K562 (cell line): ENCODE results near the gene DNASE1L1. TPM values are rescaled to one million over a fixed set of nuclear protein-coding genes. Genes with fewer than 3 reads are reported as not detected.

Experiments used
- AFF4 ChIP-seq: sonication (generic); formaldehyde crosslinking; IDR thresholded peaks from 2 replicates; pipeline ENCODE4 v1.8.0; 2023; ENCODE audit warnings: mild to moderate bottlenecking, missing genetic modification reagents
- CHD4 ChIP-seq: fragments of 200-600 bp; sonication (generic); IDR thresholded peaks from 3 replicates; pipeline ENCODE4 v1.6.1; 2012; ENCODE audit warnings: low read depth, mild to moderate bottlenecking, mixed read lengths, low read length, inconsistent platforms; ENCODE audit not compliant: insufficient read depth, insufficient replicate concordance, poor library complexity, severe bottlenecking
- DEAF1 ChIP-seq: fragments of 450-650 bp; formaldehyde crosslinking; IDR thresholded peaks from 2 replicates; pipeline ENCODE4 v1.4.0; 2020; ENCODE audit warnings: mild to moderate bottlenecking, moderate library complexity
- FOXJ3 ChIP-seq: sonication (generic); formaldehyde crosslinking; IDR thresholded peaks from 2 replicates; pipeline ENCODE4 v1.4.0; 2020; ENCODE audit warnings: mild to moderate bottlenecking, missing genetic modification reagents
- GTF2F1 ChIP-seq: IDR thresholded peaks from 2 replicates; pipeline ENCODE4 v1.6.1; 2011; ENCODE audit warnings: low read depth, low read length, improper control_type of control experiment
- HDGF ChIP-seq: fragments of 450-650 bp; IDR thresholded peaks from 2 replicates; pipeline ENCODE4 v1.6.1; 2016
- HMBOX1 ChIP-seq: sonication (generic); IDR thresholded peaks from 2 replicates; pipeline ENCODE4 v1.6.1; 2016
- NBN ChIP-seq: fragments of 450-650 bp; IDR thresholded peaks from 2 replicates; pipeline ENCODE4 v1.6.1; 2016; ENCODE audit warnings: low read depth, mild to moderate bottlenecking
- RAD21 ChIP-seq, 2 experiments: fragments of 250-450 bp in 1 of 2; fragments of 450-650 bp in 1 of 2; sonication (Bioruptor Pico) in 1 of 2; formaldehyde crosslinking in 1 of 2; IDR thresholded peaks in 1 of 2; conservative IDR thresholded peaks in 1 of 2; 2 replicates each; pipeline versions ENCODE4 v1.4.0 to v1.8.0; 2020 to 2022; ENCODE audit warnings: mild to moderate bottlenecking in 2 of 2, moderate library complexity in 1 of 2
- RAD51 ChIP-seq: fragments of 450-650 bp; IDR thresholded peaks from 2 replicates; pipeline ENCODE4 v1.7.1; 2016; ENCODE audit warnings: low read depth, mild to moderate bottlenecking, borderline replicate concordance
- RB1 ChIP-seq: fragments of 450-650 bp; IDR thresholded peaks from 2 replicates; pipeline ENCODE4 v1.6.1; 2017; ENCODE audit warnings: low read depth, mild to moderate bottlenecking
- SMAD4 ChIP-seq: fragments of 250-450 bp; sonication (Bioruptor Pico); conservative IDR thresholded peaks from 2 replicates; pipeline ENCODE4 v1.8.0; 2021; ENCODE audit warnings: inconsistent platforms, mild to moderate bottlenecking, moderate library complexity
- U2AF2 ChIP-seq: fragments of 200-400 bp; formaldehyde crosslinking; optimal IDR thresholded peaks from 2 replicates; pipeline ENCODE3; 2017; ENCODE audit warnings: low read depth, mild to moderate bottlenecking, low read length
- XRCC5 ChIP-seq: fragments of 200-400 bp; formaldehyde crosslinking; IDR thresholded peaks from 2 replicates; pipeline ENCODE4 v1.6.1; 2017; ENCODE audit warnings: low read depth, mild to moderate bottlenecking, low read length
- ZBTB1 ChIP-seq: sonication (generic); formaldehyde crosslinking; IDR thresholded peaks from 2 replicates; pipeline ENCODE4 v1.8.1; 2023; ENCODE audit warnings: missing genetic modification reagents, low read depth, mild to moderate bottlenecking, borderline replicate concordance
- ZNF165 ChIP-seq: fragments of 250-450 bp; sonication (Bioruptor Pico); IDR thresholded peaks from 2 replicates; pipeline ENCODE4 v1.4.0; 2020; ENCODE audit warnings: borderline replicate concordance
- ZNF184 ChIP-seq: sonication (generic); formaldehyde crosslinking; IDR thresholded peaks from 2 replicates; pipeline ENCODE4 v1.5.0; 2020; ENCODE audit warnings: missing genetic modification reagents
- polyA plus RNA-seq, 8 experiments: library from polyadenylated mRNA; depleted of rRNA in 4 of 8; stranded (reverse) in 5 of 8; unstranded in 3 of 8; fragments of >200 nt; fragmentation: Nextera tagmentation in 2 of 8; fragmentation: Illumina TruSeq in 1 of 8; extraction: Ambion mirVana in 2 of 8; extraction: Trizol in 1 of 8; gene quantifications; 2 replicates each; pipeline versions ENCODE4 v1.2.1 to v1.2.3, GENCODE V29; 2011 to 2014; ENCODE audit warnings: inconsistent platforms in 1 of 8, missing spikeins in 1 of 8
- total RNA-seq, 7 experiments: library from RNA; depleted of rRNA in 6 of 7; stranded (reverse); fragments of >200 nt in 6 of 7; fragmentation: Illumina TruSeq in 2 of 7; extraction: Trizol in 2 of 7; gene quantifications; 2 replicates each; pipeline versions ENCODE4 v1.2.1 to v1.2.3, GENCODE V29; 2011 to 2021; ENCODE audit warnings: low replicate concordance in 1 of 7
- TF ChIP-seq, protein P1 (sequence below): sonication (generic); formaldehyde crosslinking; IDR thresholded peaks from 2 replicates; pipeline ENCODE4 v1.8.1; 2023; ENCODE audit warnings: mild to moderate bottlenecking, missing genetic modification reagents

Gene DNASE1L1
- total and polyA plus RNA-seq, 9 of the 15 experiments (the other 6 are each of a cell fraction or from before 2014, with no cell fraction given), result 0.73 to 12.6 (median 7.9) TPM

GRCh38 chrX:154398668-154399526 is 10.2 kb downstream of the DNASE1L1 start (continued):
- TF ChIP-seq U2AF2 (no peak), HDGF (no peak), HMBOX1 (no peak), RAD51 (peak; percentile 61), AFF4 (CRISPR knock-in tag) (peak; percentile 92), ZNF165 (no peak), RB1 (0 out of 2 replicates have a peak, but pooled peaks have one; percentile 7), FOXJ3 (CRISPR knock-in tag) (no peak), NBN (no peak), ZNF184 (no peak), ZBTB1 (CRISPR knock-in tag) (no peak; the same call in 1 of the 2 replicates), XRCC5 (peak; percentile 28), RAD21 (CRISPR knock-in tag; conservative IDR thresholded peaks at IDR 0.05 in 1 of 2, IDR thresholded peaks at IDR 0.05 in 1 of 2) (peak; percentile 51 to 66), DEAF1 (CRISPR knock-in tag) (peak; percentile 43), GTF2F1 (no peak), CHD4 (no peak), SMAD4 (CRISPR knock-in tag) (peak; percentile 41; the same call in 1 of the 2 replicates)
- TF ChIP-seq, protein P1, sequence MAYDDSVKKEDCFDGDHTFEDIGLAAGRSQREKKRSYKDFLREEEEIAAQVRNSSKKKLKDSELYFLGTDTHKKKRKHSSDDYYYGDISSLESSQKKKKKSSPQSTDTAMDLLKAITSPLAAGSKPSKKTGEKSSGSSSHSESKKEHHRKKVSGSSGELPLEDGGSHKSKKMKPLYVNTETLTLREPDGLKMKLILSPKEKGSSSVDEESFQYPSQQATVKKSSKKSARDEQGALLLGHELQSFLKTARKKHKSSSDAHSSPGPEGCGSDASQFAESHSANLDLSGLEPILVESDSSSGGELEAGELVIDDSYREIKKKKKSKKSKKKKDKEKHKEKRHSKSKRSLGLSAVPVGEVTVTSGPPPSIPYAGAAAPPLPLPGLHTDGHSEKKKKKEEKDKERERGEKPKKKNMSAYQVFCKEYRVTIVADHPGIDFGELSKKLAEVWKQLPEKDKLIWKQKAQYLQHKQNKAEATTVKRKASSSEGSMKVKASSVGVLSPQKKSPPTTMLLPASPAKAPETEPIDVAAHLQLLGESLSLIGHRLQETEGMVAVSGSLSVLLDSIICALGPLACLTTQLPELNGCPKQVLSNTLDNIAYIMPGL (CRISPR knock-in tag), result peak; percentile 39; the same call in 1 of the 2 replicates
